ENCODE measurements around the gene EME2. TPM values are rescaled to one million over a fixed set of nuclear protein-coding genes. Genes with fewer than 3 reads are reported as not detected.

EME2 gene
- total RNA-seq, 2 experiments from 2014 or later = 28.6 to 30.8 TPM

- ChIA-PET CTCF (no interaction called here), POLR2A (interaction anchor here (3.8 kb wide), 1 partner anchor 10 kb away, joined by 163 read pairs; the partner anchor contains the start of genes EME2, MRPS34 and NME3)
- H3K4me1 Mint-ChIP-seq (ENCODE audit: low read depth) = peaks cover 24% of the 10 kb centered on the region
- H3K4me1 ChIP-seq (ENCODE audit: insufficient read depth, low read length) = peaks cover 50% of the 10 kb centered on the region
- H3K27ac Mint-ChIP-seq = no peak overlapping the region
- DNase-seq = peak in 1 of 14 experiments; percentile 35
- H3K36me3 Mint-ChIP-seq (ENCODE audit: low read depth) = peaks cover 33% of the 10 kb centered on the region
- peaks cover 0 to 4% of the 10 kb centered on the region in 2 experiments for H3K9me3 ChIP-seq (ENCODE audit: control insufficient read depth in 1 of 2, insufficient read depth in 1 of 2, low read length in 2 of 2)
- H3K27ac ChIP-seq (ENCODE audit: low read depth in 1 of 2, low read length in 2 of 2) = no peak overlapping the region
- intact Hi-C loops (cut with DNase I, micrococcal nuclease) = loop anchor here (5.0 to 10.0 kb wide), 4 partner anchors 162 to 1375 kb away; partner anchors contain the start of genes DECR2 (in 1 of the 2), MSRB1 (in 1 of the 2), RAB26 (in 1 of the 2) and UBE2I (in 1 of the 2)
- no peaks in the 10 kb centered on the region for H3K27me3 ChIP-seq (ENCODE audit: control insufficient read depth in 1 of 2, insufficient read depth in 2 of 2, low read length in 2 of 2)
- peak overlapping the region; percentile 87 for H3K4me3 Mint-ChIP-seq
- no peak for ATAC-seq (ENCODE audit: poor library complexity)
- H3K27me3 Mint-ChIP-seq = no peaks in the 10 kb centered on the region
- no peak for TF ChIP-seq CTCF (IDR thresholded peaks at IDR 0.05)
- H3K4me3 ChIP-seq (ENCODE audit: low read length) = no peak overlapping the region
- peaks cover 43% of the 10 kb centered on the region for H3K36me3 ChIP-seq (ENCODE audit: insufficient read depth, low read length)
- H3K9me3 Mint-ChIP-seq = no peaks in the 10 kb centered on the region
These were observed 7.4 kb downstream of the EME2 start for GRCh38 chr16:1779741-1780676.

GRCh38 chr16:1780677-1781072, 8.1 kb downstream of the EME2 start:
- Mint-ChIP-seq H3K4me3 (peak overlapping the region; percentile 87), H3K4me1 (ENCODE audit: low read depth) (peaks cover 26% of the 10 kb centered on the region), H3K27me3 (no peaks in the 10 kb centered on the region), H3K36me3 (ENCODE audit: low read depth) (peaks cover 33% of the 10 kb centered on the region), H3K9me3 (no peaks in the 10 kb centered on the region), H3K27ac (peak overlapping the region; percentile 96)
- Histone ChIP-seq H3K27ac (ENCODE audit: low read depth in 1 of 2, low read length in 2 of 2) (no peak overlapping the region), H3K4me3 (ENCODE audit: low read length) (no peak overlapping the region), H3K36me3 (ENCODE audit: insufficient read depth, low read length) (peaks cover 43% of the 10 kb centered on the region), H3K4me1 (ENCODE audit: insufficient read depth, low read length) (peaks cover 53% of the 10 kb centered on the region), H3K27me3 (ENCODE audit: control insufficient read depth in 1 of 2, insufficient read depth in 2 of 2, low read length in 2 of 2) (no peaks in the 10 kb centered on the region), H3K9me3 (ENCODE audit: control insufficient read depth in 1 of 2, insufficient read depth in 1 of 2, low read length in 2 of 2) (peaks cover 0 to 4% of the 10 kb centered on the region in 2 experiments)
- ATAC-seq (ENCODE audit: poor library complexity) (no peak), DNase-seq (peak in 1 of 14 experiments; percentile 16)
- TF ChIP-seq CTCF (IDR thresholded peaks at IDR 0.05) = no peak
- ChIA-PET CTCF (no interaction called here), POLR2A (interaction anchor here (2.7 to 3.8 kb wide), 2 partner anchors 10 to 75 kb away, joined by 38 to 163 read pairs; partner anchors contain the start of genes EME2, MAPK8IP3, MRPS34 and NME3)
- intact Hi-C loops (cut with DNase I, micrococcal nuclease) = loop anchor here (5.0 to 10.0 kb wide), 3 partner anchors 162 to 1376 kb away; partner anchors contain the start of genes DECR2 (in 1 of the 2), MSRB1 (in 1 of the 2) and UBE2I (in 1 of the 2)

GRCh38 chr16:1781254-1781653, 8.6 kb downstream of the EME2 start:
- ChIA-PET POLR2A (interaction anchor here (0.8 to 3.8 kb wide), 7 partner anchors 11 to 374 kb away, joined by 3 to 163 read pairs (median 24); partner anchors contain the start of genes EME2, FAHD1, HAGH and MAPK8IP3), CTCF (interaction anchor here (2.6 kb wide), 1 partner anchor 8 kb away, joined by 21 read pairs; the partner anchor contains the start of genes EME2, MRPS34 and NME3)
- peaks cover 0 to 4% of the 10 kb centered on the region in 2 experiments for H3K9me3 ChIP-seq (ENCODE audit: control insufficient read depth in 1 of 2, insufficient read depth in 1 of 2, low read length in 2 of 2)
- peaks cover 46% of the 10 kb centered on the region for H3K36me3 ChIP-seq (ENCODE audit: insufficient read depth, low read length)
- H3K27ac ChIP-seq (ENCODE audit: low read depth in 1 of 2, low read length in 2 of 2) = peak overlapping the region in 1 of 2 donors; percentile 54
- Mint-ChIP-seq H3K27me3 (no peaks in the 10 kb centered on the region), H3K9me3 (no peaks in the 10 kb centered on the region), H3K27ac (peak overlapping the region; percentile 96), H3K36me3 (ENCODE audit: low read depth) (peaks cover 33% of the 10 kb centered on the region), H3K4me1 (ENCODE audit: low read depth) (peaks cover 26% of the 10 kb centered on the region), H3K4me3 (peak overlapping the region; percentile 87)
- ATAC-seq (ENCODE audit: poor library complexity) (no peak), DNase-seq (peak in 1 of 14 experiments; percentile 38)
- H3K4me1 ChIP-seq (ENCODE audit: insufficient read depth, low read length) = peaks cover 58% of the 10 kb centered on the region
- peak overlapping the region; percentile 88 for H3K4me3 ChIP-seq (ENCODE audit: low read length)
- intact Hi-C loops (cut with DNase I, micrococcal nuclease) = loop anchor here (5.0 to 10.0 kb wide), 3 partner anchors 161 to 1376 kb away; partner anchors contain the start of genes DECR2 (in 1 of the 2), MSRB1 (in 1 of the 2) and UBE2I (in 1 of the 2)
- no peak for TF ChIP-seq CTCF (IDR thresholded peaks at IDR 0.05)
- H3K27me3 ChIP-seq (ENCODE audit: control insufficient read depth in 1 of 2, insufficient read depth in 2 of 2, low read length in 2 of 2) = no peaks in the 10 kb centered on the region

Data from CD4-positive, alpha-beta T cell (primary cell).